Measurements from ENCODE around the gene ILDR2.

ILDR2 gene

DNA sequence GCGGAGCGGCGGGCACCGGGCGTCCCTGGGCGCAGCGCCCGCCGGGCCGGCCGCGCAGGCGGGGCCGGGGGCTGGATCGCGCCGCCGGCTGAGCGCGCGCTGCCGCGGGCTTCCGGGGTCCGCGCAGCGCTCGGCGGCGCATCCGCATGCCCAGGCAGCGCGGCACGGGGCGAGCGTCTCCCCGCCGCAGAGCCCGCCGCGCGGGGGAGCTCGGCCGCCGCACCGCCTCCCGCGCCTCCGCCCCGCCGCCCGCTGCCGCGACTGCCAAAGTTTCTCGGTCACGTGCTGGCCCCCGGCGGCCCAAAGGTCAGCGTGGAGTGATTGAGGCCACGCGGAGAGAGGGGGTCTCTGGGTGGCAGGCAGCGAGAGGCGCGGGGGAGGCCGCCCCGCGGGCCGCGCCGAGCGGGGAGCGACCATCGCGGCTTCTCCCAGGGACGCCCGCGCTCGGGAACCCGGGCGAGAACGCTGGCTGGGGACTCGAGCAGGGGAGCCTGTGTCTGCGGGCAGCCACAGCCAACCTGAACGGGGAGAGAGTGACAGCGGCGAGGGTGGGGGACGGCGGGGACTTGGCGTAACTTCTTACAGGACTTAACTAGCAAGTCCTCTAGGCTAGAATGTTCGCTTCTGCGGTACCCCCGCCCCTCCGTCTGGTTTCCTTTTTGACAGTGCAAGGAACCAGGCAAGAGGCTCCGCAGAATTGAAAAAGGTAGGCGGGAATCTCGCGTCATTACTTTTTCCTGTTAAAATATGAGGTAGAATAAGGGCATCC, at the start of gene ILDR2:
ILDR2 (minus strand) TSS at position 180 of the 769 bp plus-strand sequence. CDS start 272 bp downstream, outside the sequence.
- DNase-seq (ENCODE audit: low spot score) = peak; percentile 42

DNA sequence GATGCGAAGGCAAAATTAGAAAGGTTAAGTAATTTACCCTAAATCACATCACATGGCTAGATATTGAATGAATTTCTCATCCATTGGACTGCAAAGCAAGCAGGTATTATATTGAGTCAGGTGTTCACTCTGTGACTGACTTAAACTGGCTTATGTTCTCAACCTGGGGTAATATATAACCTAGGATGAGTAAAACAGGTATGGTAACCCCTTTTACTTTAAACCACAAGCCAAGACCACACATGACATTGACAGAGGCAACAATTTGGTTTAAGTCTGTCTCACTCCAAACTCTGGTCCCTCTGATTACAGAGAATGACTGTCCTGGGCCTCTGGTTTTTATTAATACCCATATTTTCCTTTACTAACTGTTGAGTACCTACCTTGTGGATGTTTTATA, 47.0 kb upstream of the ILDR2 start:
- no peak for DNase-seq (ENCODE audit: low spot score)

DNA sequence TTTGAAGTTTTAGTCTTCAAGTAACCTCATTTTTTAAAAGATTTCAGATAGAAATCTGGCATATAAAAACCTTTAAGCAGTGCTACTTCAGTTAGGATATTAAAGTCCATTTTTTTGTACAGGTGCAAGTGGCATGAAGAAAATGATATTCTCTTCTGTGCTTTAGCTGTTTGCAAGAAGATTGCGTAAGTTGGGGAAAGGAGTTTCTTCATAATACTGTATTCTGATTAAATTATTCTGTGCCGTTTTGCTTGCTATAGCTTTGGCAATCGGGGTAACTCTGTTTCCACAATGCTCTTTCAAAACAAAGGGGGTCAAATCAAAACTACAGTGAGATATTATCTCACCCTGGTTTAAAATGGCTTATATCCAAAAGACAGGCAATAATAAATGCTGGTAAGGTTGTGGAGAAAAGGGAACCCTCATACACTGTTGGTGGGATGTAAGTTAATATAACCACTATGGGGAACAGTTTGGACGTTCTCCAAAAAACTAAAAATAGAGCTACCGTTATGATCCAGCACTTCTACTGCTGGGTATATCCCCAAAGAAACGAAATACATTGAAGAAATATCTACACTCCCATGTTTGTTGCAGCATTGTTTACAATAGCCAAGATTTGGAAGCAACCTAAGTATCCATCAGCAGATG, 40.9 kb upstream of the ILDR2 start:
- DNase-seq (ENCODE audit: low spot score) = no peak

GRCh38 chr1:167013108-167013929, 38.0 kb upstream of the ILDR2 start:
- DNase-seq (ENCODE audit: low spot score) = no peak

GRCh38 chr1:167012570-167012969, 37.2 kb upstream of the ILDR2 start:
- no peak for DNase-seq (ENCODE audit: low spot score)

DNA sequence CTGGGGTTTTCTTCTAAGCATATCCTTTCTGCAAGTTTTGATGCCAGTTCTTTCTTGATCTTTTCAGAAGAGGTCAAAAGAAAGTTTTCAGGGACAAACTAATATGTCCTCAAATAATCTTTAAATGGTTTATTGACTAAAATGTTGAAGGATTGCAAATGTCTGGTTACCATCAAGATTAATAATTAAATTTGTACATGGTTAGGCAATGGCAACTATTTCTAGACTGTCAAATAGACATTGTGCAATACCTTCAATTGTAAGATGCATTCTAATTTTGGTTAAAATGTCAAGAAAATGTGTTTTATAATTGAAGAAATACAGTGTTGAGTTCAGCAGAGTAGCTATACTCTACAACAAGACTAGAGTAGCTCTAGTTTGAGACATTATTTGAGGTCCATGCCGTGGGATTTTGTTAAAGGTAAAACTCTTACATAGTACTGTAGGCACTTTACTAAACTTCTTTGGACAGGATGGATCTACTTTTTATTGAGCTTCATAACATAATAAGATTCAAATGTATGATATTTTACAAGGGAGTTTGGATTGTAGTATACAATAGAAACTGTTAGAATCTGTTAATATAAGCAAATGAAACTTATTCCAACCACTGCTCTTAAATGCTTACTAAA, 36.3 kb upstream of the ILDR2 start:
- no peak for DNase-seq (ENCODE audit: low spot score)

DNA sequence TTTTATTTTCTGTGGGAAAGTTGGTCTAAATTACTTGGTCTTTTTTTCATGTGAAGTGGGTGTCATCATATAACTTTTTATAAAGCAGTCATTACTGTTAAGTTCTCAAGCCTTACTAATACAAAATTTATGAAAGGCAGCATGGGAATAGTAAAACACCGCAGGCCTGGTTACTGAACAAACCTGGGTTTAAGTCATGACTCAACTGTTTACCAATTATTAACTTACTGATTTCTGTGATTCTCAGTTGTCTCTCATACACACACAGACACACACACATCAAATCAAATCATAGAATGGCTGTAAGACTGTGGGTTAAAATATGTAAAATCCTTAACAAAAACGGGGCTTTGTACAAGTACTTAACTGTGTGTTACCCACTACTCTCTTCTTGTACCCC, 28.4 kb upstream of the ILDR2 start:
- DNase-seq (ENCODE audit: low spot score) = no peak

- DNase-seq (ENCODE audit: low spot score) = no peak
Observed at GRCh38 chr1:167002354-167002753, 27.0 kb upstream of the ILDR2 start.

DNA sequence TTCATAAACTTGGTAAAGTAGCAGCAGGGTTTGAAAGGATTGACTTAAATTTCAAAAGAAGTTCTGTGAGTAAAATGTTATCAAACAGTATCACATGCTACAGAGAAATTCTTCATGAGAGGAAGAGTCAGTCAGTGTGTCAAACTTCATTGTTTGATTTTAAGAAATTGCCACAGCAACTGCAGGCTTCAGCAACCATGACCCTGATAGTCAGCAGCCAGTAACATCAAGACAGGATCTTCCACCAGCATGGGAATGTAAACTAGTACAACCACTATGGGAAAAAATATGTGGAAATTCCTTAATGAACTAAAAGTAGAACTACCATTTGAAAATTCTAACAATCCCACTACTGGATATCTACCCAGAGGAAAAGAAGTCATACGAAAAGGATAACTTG, 25.2 kb upstream of the ILDR2 start:
- DNase-seq (ENCODE audit: low spot score) = no peak

DNA sequence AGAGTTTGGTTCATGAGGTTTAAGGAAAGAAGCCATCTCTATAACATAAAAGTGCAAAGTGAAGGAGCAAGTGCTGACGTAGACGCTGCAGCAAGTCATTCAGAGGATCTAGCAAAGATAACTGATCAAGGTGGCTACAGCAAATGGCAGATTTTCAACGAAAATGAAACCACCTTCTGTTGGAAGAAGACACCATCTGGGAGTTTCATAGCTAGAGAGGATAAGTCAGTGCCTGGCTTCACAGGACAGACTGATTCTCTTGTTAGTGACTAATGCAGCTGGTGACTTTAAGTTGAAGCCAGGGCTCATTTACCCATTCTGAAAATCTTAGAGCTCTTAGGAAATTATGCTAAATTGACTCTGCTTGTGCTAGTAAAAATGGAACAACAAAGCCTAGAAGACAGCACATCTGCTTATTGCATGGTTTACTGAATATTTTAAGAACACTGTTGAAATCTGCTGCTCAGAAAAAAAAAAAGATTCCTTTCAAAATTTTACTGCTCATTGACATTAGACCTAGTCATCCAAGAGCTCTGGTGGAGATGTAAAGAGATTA, 24.2 kb upstream of the ILDR2 start:
- DNase-seq (ENCODE audit: low spot score) = no peak

DNA sequence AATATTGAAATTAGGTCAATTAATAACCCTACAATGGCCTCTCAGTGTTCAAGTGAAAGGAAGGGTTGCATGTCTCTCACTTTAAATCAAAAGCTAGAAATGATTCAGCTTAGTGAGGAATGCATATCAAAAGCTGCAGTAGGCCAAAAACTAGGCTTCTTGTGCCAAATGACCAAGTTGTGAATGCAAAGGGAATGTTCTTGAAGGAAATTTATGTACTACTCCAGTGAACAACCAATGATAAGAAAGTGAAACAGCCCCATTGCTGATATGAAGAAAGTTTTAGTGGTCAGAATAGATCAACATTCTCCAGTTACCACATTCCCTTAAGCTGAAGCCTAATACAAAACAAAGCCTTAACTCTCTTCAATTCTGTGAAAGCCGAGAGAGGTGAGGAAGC, 23.7 kb upstream of the ILDR2 start:
- DNase-seq (ENCODE audit: low spot score) = no peak

- no peak for DNase-seq (ENCODE audit: low spot score)
Observed at GRCh38 chr1:166988974-166989515, 13.7 kb upstream of the ILDR2 start, which contains the start of gene MAEL. Gene MAEL, plus strand, starts transcription at chr1:166989280. Its CDS starts 73 bp downstream, at chr1:166989353.

- no peak for DNase-seq (ENCODE audit: low spot score)
Observed at GRCh38 chr1:166981589-166981988, 6.2 kb upstream of the ILDR2 start.

- DNase-seq (ENCODE audit: low spot score) = no peak
Observed at GRCh38 chr1:166980818-166981217, 5.5 kb upstream of the ILDR2 start.

DNA sequence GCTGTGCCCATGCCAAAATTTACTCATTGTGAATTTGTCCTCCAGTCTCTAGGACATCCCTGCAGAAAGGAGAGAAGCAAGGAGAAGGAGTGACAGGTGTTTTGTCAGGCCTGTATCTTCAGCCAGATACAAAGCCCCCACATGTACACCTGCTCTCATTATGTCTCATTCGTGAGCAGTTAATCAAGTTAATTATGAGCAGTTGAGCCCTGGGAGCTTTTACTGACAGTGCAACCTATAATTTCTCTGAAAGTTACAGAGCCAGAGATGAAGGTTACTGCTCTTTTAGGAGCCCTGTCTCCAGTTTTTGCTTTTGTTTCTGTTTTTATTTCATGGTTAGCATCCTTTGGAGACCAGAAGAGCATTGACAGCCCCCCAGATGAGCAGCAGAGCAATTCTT, 5.0 kb upstream of the ILDR2 start:
- no peak for DNase-seq (ENCODE audit: low spot score)

GRCh38 chr1:166978821-166979220, 3.5 kb upstream of the ILDR2 start:
- DNase-seq (ENCODE audit: low spot score) = no peak

- no peak for DNase-seq (ENCODE audit: low spot score)
Observed at GRCh38 chr1:166977951-166978350, 2.6 kb upstream of the ILDR2 start.

GRCh38 chr1:166974647-166975345, 544 bp downstream of the ILDR2 start:
- peak; percentile 9 for DNase-seq (ENCODE audit: low spot score)

DNA sequence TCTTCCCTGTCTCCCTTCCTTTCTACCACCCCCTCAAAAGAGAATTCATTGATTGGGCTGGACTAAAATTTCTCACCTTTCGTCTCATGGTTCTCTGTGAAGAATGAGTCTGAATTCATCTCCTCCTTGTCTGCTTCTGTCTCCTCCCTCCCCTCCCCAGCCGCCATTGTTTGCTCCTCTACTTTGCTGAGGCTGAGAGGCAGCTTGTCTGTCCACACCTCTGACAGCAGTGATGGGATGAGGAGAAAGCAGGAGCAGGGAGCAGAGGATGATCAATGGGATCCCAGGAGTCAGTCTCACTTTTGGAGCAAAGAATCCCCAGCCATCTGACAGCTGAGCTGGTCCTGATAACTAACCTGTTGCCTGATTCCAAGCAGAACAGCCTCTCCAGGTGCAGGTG, 2.5 kb downstream of the ILDR2 start:
- DNase-seq (ENCODE audit: low spot score) = no peak

GRCh38 chr1:166972193-166972592, 3.1 kb downstream of the ILDR2 start:
- no peak for DNase-seq (ENCODE audit: low spot score)

DNA sequence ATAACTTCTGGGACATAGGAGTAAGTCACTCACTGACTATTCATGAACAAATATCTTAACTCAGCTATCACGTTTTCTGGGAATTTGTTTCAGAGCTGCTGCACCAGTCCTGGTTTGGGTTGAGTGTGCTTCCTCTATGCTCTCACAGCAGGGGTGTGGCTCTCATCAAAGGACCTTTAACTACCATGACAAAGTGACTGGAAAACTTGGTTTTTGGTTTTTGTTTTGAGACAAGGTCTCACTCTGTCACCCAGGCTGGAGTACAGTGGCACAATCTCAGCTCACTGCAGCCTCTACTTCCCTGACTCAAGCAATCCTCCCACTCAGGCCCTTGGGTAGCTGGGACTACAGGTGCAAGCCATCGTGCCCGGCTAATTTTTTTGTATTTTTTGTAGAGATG, 4.1 kb downstream of the ILDR2 start:
- DNase-seq (ENCODE audit: low spot score) = no peak

Data from SW480 (cell line).